Spleen (tissue), 13 donors: ENCODE measurements around the gene TAS2R20. TPM values are rescaled to one million over a fixed set of nuclear protein-coding genes. Genes with fewer than 3 reads are reported as not detected.
"Not testable (repeated sequence)": the region's sequence is repeated elsewhere in the genome, so short reads cannot be mapped to it uniquely, and the experiment has no call there.

ENCODE experiments used
- DNase-seq: peaks from one replicate; pipeline ENCODE4 v3.0.0-alpha.2; 2020
- H3K27ac ChIP-seq, 8 donors: fragments of 200-600 bp; sonication (generic) in 7 of 8; 1 replicate in 4 of 8; 2 replicates in 4 of 8; pipeline versions ENCODE4 v1.5.0 to v1.8.0; 2016 to 2021; ENCODE audit warnings: inconsistent platforms in 4 of 8, mild to moderate bottlenecking in 4 of 8, moderate library complexity in 1 of 8
- H3K27me3 ChIP-seq, 7 donors: fragments of 200-600 bp; sonication (generic) in 6 of 7; replicated peaks in 1 of 7; 1 replicate in 4 of 7; 2 replicates in 3 of 7; pipeline versions ENCODE4 v1.5.0 to v1.8.0; 2016 to 2021; ENCODE audit warnings: inconsistent platforms in 3 of 7, mild to moderate bottlenecking in 1 of 7
- H3K36me3 ChIP-seq, 6 donors: fragments of 200-600 bp; sonication (generic) in 5 of 6; 1 replicate in 4 of 6; 2 replicates in 2 of 6; pipeline versions ENCODE4 v1.5.0 to v1.8.0; 2016 to 2021; ENCODE audit warnings: inconsistent platforms in 2 of 6
- H3K4me1 ChIP-seq, 6 donors: fragments of 200-600 bp; sonication (generic) in 5 of 6; 1 replicate in 3 of 6; 2 replicates in 3 of 6; pipeline versions ENCODE4 v1.5.0 to v1.8.0; 2016 to 2021; ENCODE audit warnings: inconsistent platforms in 3 of 6
- H3K4me3 ChIP-seq, 8 donors: fragments of 200-600 bp; sonication (generic) in 7 of 8; 1 replicate in 4 of 8; 2 replicates in 4 of 8; pipeline versions ENCODE4 v1.5.0 to v1.8.0; 2016 to 2021; ENCODE audit warnings: inconsistent platforms in 4 of 8, mild to moderate bottlenecking in 4 of 8, moderate library complexity in 2 of 8
- H3K9me3 ChIP-seq, 8 donors: fragments of 200-600 bp; sonication (generic) in 7 of 8; 1 replicate in 4 of 8; 2 replicates in 4 of 8; pipeline versions ENCODE4 v1.5.0 to v1.8.0; 2016 to 2021; ENCODE audit warnings: inconsistent platforms in 4 of 8
- POLR2A ChIP-seq, 3 donors: fragments of 450-650 bp; IDR thresholded peaks; one replicate each; pipeline ENCODE4 v1.5.1; 2017; ENCODE audit warnings: antibody characterized with exemption in 3 of 3, mild to moderate bottlenecking in 1 of 3
- POLR2AphosphoS5 ChIP-seq, 3 donors: sonication (generic); formaldehyde crosslinking; IDR thresholded peaks; one replicate each; pipeline ENCODE4 v1.5.1; 2017; ENCODE audit warnings: antibody characterized with exemption in 3 of 3
- WGBS, 5 donors: extraction: QIAGEN DNeasy Blood & Tissue Kit in 3 of 5; methylation state at CpG; one replicate each; pipeline versions ENCODE4 v1.1.5 to v1.1.7; 2013 to 2018; 5-methylcytosine and 5-hydroxymethylcytosine counted together
- intact Hi-C: fragments of 100-400 bp; cut with DNase I; formaldehyde crosslinking; loops from one replicate; pipeline ENCODE4 v1.15.0; 2023; ENCODE audit warnings: low total_unique reads
- long read RNA-seq, 2 donors: transcript quantifications; one replicate each; lab custom pipeline, GENCODE V29; 2026
- polyA plus RNA-seq, 3 donors: library from polyadenylated mRNA; stranded (reverse); fragments of 200-250 nt; gene quantifications; one replicate each; pipeline ENCODE4 v1.2.1, GENCODE V29; 2013
- total RNA-seq, 7 donors: library from RNA; depleted of rRNA in 3 of 7; stranded (reverse); fragments of >200 nt in 3 of 7; fragmentation: NEBNext Ultra II Directional in 4 of 7; extraction: Animal tissue kit (Norgen Biotek cat#: 25700) in 4 of 7; gene quantifications; one replicate each; pipeline versions ENCODE4 v1.1.0 to v1.2.1, GENCODE V29; 2016 to 2021
- TF ChIP-seq, protein P1 (sequence below), 11 experiments: fragments of 200-600 bp in 7 of 11; fragments of 450-650 bp in 4 of 11; sonication (generic) in 4 of 11; IDR thresholded peaks in 8 of 11; conservative IDR thresholded peaks in 3 of 11; 1 replicate in 7 of 11; 2 replicates in 4 of 11; pipeline versions ENCODE4 v1.4.0 to v1.8.0; 2016 to 2021; ENCODE audit warnings: antibody characterized with exemption in 11 of 11, inconsistent platforms in 4 of 11, mild to moderate bottlenecking in 1 of 11
- donor health status: healthy with polysubstance abuse.
- donor health status: DM: no; HTN: no; CAD: no; lungs with moderate emphysema.
- donor health status: DM: no; HTN: no; CAD: no.
- donor health status: Bipolar disorder and iron deficiency.
- donor health status: healthy.
- donor health status: DM: no; HTN: no; CAD: no.
- donor health status: DM: yes; HTN: yes; CAD: no.

TAS2R20 gene, protein sequence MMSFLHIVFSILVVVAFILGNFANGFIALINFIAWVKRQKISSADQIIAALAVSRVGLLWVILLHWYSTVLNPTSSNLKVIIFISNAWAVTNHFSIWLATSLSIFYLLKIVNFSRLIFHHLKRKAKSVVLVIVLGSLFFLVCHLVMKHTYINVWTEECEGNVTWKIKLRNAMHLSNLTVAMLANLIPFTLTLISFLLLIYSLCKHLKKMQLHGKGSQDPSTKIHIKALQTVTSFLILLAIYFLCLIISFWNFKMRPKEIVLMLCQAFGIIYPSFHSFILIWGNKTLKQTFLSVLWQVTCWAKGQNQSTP
- total RNA-seq (1 to 10 TPM; 2.1 to 9.8 (median 5.8) TPM), polyA plus RNA-seq (under 1 TPM; 0.24 to 0.32 (median 0.27) TPM)
- long read RNA-seq, donor 1, partial matches to known transcripts = 0 of 3 reads
- long read RNA-seq, donor 1, other reads (novel, unspliced or antisense) = 0 of 3 reads
- long read RNA-seq, donor 2 = 0 reads

DNA sequence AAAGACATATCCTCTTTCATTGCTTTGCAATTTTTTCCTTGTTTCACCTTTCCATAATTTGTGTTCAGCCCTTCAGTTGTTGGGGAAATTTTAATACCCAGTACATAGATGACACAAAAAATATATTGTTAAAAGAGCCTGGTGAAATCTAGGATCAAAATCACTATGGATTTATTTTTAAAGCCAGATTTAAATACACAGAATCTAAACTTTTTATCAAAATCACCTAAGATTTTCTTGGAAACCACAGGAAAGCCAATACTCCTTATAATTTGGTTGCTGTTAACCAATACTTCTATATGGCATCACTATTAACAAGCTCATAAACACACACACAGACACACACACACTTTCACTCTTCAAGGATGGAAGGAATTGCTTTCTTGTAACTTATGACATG is at the start of gene TAS2R20:
Gene TAS2R20, minus strand, starts transcription at position 101 of the 400 bp plus-strand sequence. CDS start 429 bp downstream, outside the sequence.
- Histone ChIP-seq H3K9me3 (peaks cover 0 to 5% (median 0%) of the 10 kb centered on the region in 8 donors), H3K36me3 (peaks cover 0 to 21% (median 2%) of the 10 kb centered on the region in 6 donors), H3K4me1 (no peaks in the 10 kb centered on the region), H3K27me3 (no peaks in the 10 kb centered on the region), H3K4me3 (no peak within 1 kb of the TSS), H3K27ac (no peak within 1 kb of the TSS)
- TF ChIP-seq, protein P1, sequence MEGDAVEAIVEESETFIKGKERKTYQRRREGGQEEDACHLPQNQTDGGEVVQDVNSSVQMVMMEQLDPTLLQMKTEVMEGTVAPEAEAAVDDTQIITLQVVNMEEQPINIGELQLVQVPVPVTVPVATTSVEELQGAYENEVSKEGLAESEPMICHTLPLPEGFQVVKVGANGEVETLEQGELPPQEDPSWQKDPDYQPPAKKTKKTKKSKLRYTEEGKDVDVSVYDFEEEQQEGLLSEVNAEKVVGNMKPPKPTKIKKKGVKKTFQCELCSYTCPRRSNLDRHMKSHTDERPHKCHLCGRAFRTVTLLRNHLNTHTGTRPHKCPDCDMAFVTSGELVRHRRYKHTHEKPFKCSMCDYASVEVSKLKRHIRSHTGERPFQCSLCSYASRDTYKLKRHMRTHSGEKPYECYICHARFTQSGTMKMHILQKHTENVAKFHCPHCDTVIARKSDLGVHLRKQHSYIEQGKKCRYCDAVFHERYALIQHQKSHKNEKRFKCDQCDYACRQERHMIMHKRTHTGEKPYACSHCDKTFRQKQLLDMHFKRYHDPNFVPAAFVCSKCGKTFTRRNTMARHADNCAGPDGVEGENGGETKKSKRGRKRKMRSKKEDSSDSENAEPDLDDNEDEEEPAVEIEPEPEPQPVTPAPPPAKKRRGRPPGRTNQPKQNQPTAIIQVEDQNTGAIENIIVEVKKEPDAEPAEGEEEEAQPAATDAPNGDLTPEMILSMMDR (IDR thresholded peaks at IDR 0.05 in 8 of 11, conservative IDR thresholded peaks at IDR 0.05 in 3 of 11) = no peak
- TF ChIP-seq POLR2AphosphoS5 (IDR thresholded peaks at IDR 0.05) (no peak), POLR2A (IDR thresholded peaks at IDR 0.05) (no peak)
- DNase-seq = no peak
- intact Hi-C loops = no loop called here

DNA sequence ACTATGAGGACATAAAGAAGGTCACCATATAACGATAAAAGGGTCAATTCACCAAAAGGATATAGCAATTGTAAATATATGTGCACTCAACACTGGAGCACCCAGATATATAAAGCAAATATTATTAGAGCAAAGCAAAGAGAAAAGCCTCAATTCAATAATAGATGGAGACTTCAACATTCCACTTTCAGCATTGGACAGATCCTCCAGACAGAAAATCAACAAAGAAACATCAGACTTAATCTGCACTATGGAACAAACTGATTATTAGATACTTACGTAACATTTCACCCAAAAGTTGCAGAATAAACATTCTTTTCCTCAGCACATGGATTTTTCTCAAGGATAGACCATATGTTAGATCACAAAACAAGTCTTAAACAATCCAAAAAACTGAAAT is 43.3 kb upstream of the TAS2R20 start:
- H3K4me1 ChIP-seq, intact Hi-C loops, DNase-seq, H3K4me3 ChIP-seq, H3K27ac ChIP-seq, H3K9me3 ChIP-seq, H3K27me3 ChIP-seq: not testable (repeated sequence)
- H3K36me3 ChIP-seq = peaks cover 0 to 44% (median 0%) of the 10 kb centered on the region in 6 donors
- 70 to 98% (median 95%) methylated on average over 2 of the region's 2 CpGs for WGBS, 5 donors

DNA sequence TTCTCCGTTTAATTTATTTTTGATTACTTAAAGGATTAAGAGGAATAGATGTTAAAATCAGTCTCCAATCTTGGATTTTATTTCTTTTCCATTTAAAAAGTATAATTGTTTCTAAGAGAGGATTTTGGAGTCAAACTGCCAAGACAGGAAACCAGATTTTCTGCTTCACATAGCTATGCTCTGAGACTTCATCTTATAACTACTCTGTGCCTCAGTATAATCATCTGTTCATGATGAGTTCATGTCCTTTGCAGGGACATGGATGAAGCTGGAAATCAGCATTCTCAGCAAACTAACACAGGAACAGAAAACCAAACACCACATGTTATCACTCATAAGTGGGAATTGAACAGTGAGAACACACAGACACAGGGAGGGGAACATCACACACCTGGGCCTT is 42.1 kb upstream of the TAS2R20 start:
- intact Hi-C loops = no loop called here
- Histone ChIP-seq H3K36me3 (peaks cover 0 to 39% (median 0%) of the 10 kb centered on the region in 6 donors), H3K4me3 (no peak overlapping the region), H3K27ac (no peak overlapping the region), H3K27me3 (no peaks in the 10 kb centered on the region), H3K9me3 (no peaks in the 10 kb centered on the region), H3K4me1 (no peaks in the 10 kb centered on the region)
- DNase-seq = no peak
- 94 to 100% (median 98%) methylated on average over 1 of the region's 1 CpG for WGBS, 5 donors
- TF ChIP-seq, protein P1 (IDR thresholded peaks at IDR 0.05 in 8 of 11, conservative IDR thresholded peaks at IDR 0.05 in 3 of 11) = no peak
- TF ChIP-seq POLR2A (IDR thresholded peaks at IDR 0.05) (no peak), POLR2AphosphoS5 (IDR thresholded peaks at IDR 0.05) (no peak)

DNA sequence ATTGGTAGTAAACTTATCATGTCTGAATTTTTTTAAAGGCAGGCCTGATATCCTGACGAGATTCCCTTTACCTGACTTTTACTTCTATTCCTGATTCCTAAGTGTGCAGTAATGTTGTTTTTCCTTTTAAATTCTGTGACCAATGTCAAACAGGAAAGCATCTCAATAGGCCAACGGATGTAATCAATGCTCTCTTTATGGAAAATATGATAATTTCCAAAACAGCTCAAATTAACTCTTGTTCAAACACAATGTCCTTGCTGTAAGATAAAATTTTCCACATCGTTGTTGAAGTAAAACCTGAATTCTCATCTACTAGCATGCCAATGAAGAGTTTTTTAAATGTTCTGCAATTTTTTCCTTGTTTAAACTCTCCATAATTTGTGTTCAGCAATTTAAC is 41.1 kb upstream of the TAS2R20 start:
- DNase-seq = no peak
- Histone ChIP-seq H3K27me3 (no peaks in the 10 kb centered on the region), H3K9me3 (no peaks in the 10 kb centered on the region), H3K4me1 (no peaks in the 10 kb centered on the region), H3K36me3 (peaks cover 0 to 29% (median 0%) of the 10 kb centered on the region in 6 donors), H3K27ac (no peak overlapping the region), H3K4me3 (no peak overlapping the region)
- TF ChIP-seq, protein P1 (IDR thresholded peaks at IDR 0.05 in 8 of 11, conservative IDR thresholded peaks at IDR 0.05 in 3 of 11) = no peak
- 51 to 88% (median 68%) methylated on average over 3 of the region's 3 CpGs for WGBS, 5 donors
- intact Hi-C loops = no loop called here

DNA sequence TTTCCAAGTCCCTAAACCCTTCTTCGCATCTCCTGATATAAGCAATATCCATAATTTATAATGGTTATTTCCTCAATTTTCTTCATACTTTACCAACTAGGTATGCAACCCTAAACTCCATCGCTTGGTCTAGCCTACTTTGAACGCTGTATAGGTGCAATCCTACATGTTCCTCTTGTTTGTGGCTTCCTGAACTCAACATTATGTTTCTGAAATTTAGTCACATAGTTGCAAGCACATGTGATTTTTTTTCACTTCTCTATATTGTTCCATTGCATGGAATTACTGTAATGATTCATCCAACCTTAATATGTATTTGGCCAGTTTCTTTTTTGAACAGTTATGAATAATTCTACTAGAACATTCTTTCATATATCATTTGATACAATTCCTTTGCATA is 35.9 kb upstream of the TAS2R20 start:
- H3K9me3 ChIP-seq, H3K27ac ChIP-seq, intact Hi-C loops, H3K4me3 ChIP-seq, DNase-seq, H3K4me1 ChIP-seq, H3K27me3 ChIP-seq: not testable (repeated sequence)
- H3K36me3 ChIP-seq = peaks cover 0 to 30% (median 1%) of the 10 kb centered on the region in 6 donors
- 83 to 100% (median 97%) methylated on average over 1 of the region's 3 CpGs; no CpG with 5 or more reads in 1 of the 5 donors for WGBS, 5 donors
